K562 (cell line): ENCODE measurements around the gene PDGFRA. TPM values are rescaled to one million over a fixed set of nuclear protein-coding genes. Genes with fewer than 3 reads are reported as not detected.
"Not testable (repeated sequence)": the region's sequence is repeated elsewhere in the genome, so short reads cannot be mapped to it uniquely, and the experiment has no call there.

Experiments used
- ATAC-seq: fragments of 200-7000 bp; cut with Tn5 transposase; 3 replicates; pipeline ENCODE4 v1.9.1; 2020; ENCODE audit warnings: moderate library complexity
- BruUV-seq: library from RNA; stranded (reverse); fragments of 400-500 nt; replicated peaks from 2 replicates; lab custom pipeline; 2021; lab: Mats Ljungman, UMichigan
- CTCF ChIA-PET: fragments of 300-600 bp; formaldehyde crosslinking; extraction: SDS; loops from one replicate; lab custom pipeline; 2021; ENCODE audit warnings: low intra/inter-chr PET ratio; lab: Yijun Ruan, JAX
- POLR2A ChIA-PET: fragments of 300-600, 350-650 bp; sonication (Branson Sonifier 250); formaldehyde crosslinking; extraction: SDS; loops from one replicate; lab custom pipeline; 2021; ENCODE audit warnings: antibody characterized with exemption, inconsistent platforms; lab: Yijun Ruan, JAX
- DNase-seq, 4 experiments: peaks; one replicate each; pipeline versions ENCODE4 v3.0.0 to v3.0.0-alpha.2; 2011 to 2018; ENCODE audit warnings: low spot score in 3 of 4, mixed read lengths in 3 of 4; ENCODE audit errors: extremely low read depth in 1 of 4
- FAIRE-seq: peaks from 2 replicates; lab custom pipeline; 2011; peaks lifted over from hg19 to GRCh38; lab: Jason Lieb, UNC
- H2AFZ ChIP-seq: 2 replicates; pipeline ENCODE4 v1.6.0; 2011; ENCODE audit warnings: low read depth, low read length, control low read depth, inconsistent platforms
- H3K27ac ChIP-seq: fragments of 200-600 bp; 3 replicates; pipeline ENCODE4 v1.8.0; 2011; ENCODE audit warnings: low read depth, mild to moderate bottlenecking, control low read depth, inconsistent platforms, low read length, moderate library complexity, mixed read lengths; ENCODE audit errors: extremely low read depth
- H3K27me3 ChIP-seq, 2 experiments: fragments of 300-600 bp in 1 of 2; 2 replicates in 1 of 2; 3 replicates in 1 of 2; pipeline versions ENCODE4 v1.6.0 to v1.8.0; 2011; ENCODE audit warnings: inconsistent platforms in 2 of 2, low read length in 2 of 2, mild to moderate bottlenecking in 1 of 2, mixed read lengths in 1 of 2, moderate library complexity in 1 of 2; ENCODE audit not compliant: control insufficient read depth in 2 of 2, insufficient read depth in 2 of 2
- H3K36me3 ChIP-seq: fragments of 300-600 bp; 3 replicates; pipeline ENCODE4 v1.8.0; 2011; ENCODE audit warnings: mild to moderate bottlenecking, low read length, inconsistent platforms; ENCODE audit not compliant: control insufficient read depth, insufficient read depth
- H3K4me1 ChIP-seq, 2 experiments: fragments of 200-600 bp in 1 of 2; replicated peaks in 1 of 2; 2 replicates in 1 of 2; 3 replicates in 1 of 2; pipeline versions ENCODE4 v1.5.1 to v1.8.0; 2011; ENCODE audit warnings: inconsistent platforms in 2 of 2, low read length in 2 of 2, mild to moderate bottlenecking in 1 of 2, mixed read lengths in 1 of 2, moderate library complexity in 1 of 2; ENCODE audit not compliant: control insufficient read depth in 2 of 2, insufficient read depth in 2 of 2
- H3K4me2 ChIP-seq: 2 replicates; pipeline ENCODE4 v1.6.1; 2011; ENCODE audit warnings: low read length, control low read depth, inconsistent platforms, mixed read lengths; ENCODE audit not compliant: insufficient read depth
- H3K4me3 ChIP-seq: fragments of 200-600 bp; sonication (generic), shearing (Covaris generic); 2 replicates; pipeline ENCODE4 v1.5.1; 2016; ENCODE audit warnings: control low read depth, inconsistent platforms
- H3K79me2 ChIP-seq: fragments of 200-600 bp; 3 replicates; pipeline ENCODE4 v1.8.0; 2011; ENCODE audit warnings: low read length, inconsistent platforms; ENCODE audit not compliant: control insufficient read depth, insufficient read depth
- H3K9ac ChIP-seq, 2 experiments: 2 replicates each; pipeline versions ENCODE4 v1.6.0 to v1.6.1; 2011; ENCODE audit warnings: low read depth in 2 of 2, low read length in 2 of 2, control low read depth in 1 of 2, inconsistent platforms in 1 of 2, mild to moderate bottlenecking in 1 of 2, mixed read lengths in 1 of 2; ENCODE audit not compliant: insufficient read depth in 1 of 2
- H3K9me1 ChIP-seq: one replicate; pipeline ENCODE4 v1.6.0; 2011; ENCODE audit warnings: inconsistent platforms, mild to moderate bottlenecking, low read length, moderate library complexity; ENCODE audit not compliant: control insufficient read depth, insufficient read depth
- H3K9me3 ChIP-seq: replicated peaks from 2 replicates; pipeline ENCODE4 v1.5.1; 2011; ENCODE audit warnings: low read depth, low read length, inconsistent platforms; ENCODE audit not compliant: control insufficient read depth, insufficient read depth
- H4K20me1 ChIP-seq: replicated peaks from 2 replicates; pipeline ENCODE4 v1.6.1; 2011; ENCODE audit warnings: low read length, inconsistent platforms, mixed read lengths; ENCODE audit not compliant: control insufficient read depth, insufficient read depth
- HDAC6 ChIP-seq: IDR thresholded peaks from 2 replicates; pipeline ENCODE4 v1.6.1; 2012; ENCODE audit warnings: low read depth, mild to moderate bottlenecking, control low read depth, inconsistent platforms, low read length, moderate library complexity
- NFIC ChIP-seq: fragments of 450-650 bp; IDR thresholded peaks from 2 replicates; pipeline ENCODE4 v1.6.1; 2017; ENCODE audit warnings: mild to moderate bottlenecking, inconsistent platforms
- ZC3H11A ChIP-seq: IDR thresholded peaks from 2 replicates; pipeline ENCODE4 v1.6.1; 2012; ENCODE audit warnings: low read depth, low read length, improper control_type of control experiment
- WGBS: fragments of 100-300 bp; shearing (Covaris generic); methylation state at CpG from one replicate; pipeline ENCODE4 v1.1.6; 2016; ENCODE audit warnings: low coverage, mixed read lengths; ENCODE audit not compliant: insufficient coverage; ENCODE audit errors: missing lambda C conversion rate; 5-methylcytosine and 5-hydroxymethylcytosine counted together
- in situ Hi-C: fragments of 300-500 bp; cut with MboI; formaldehyde crosslinking; loops from 4 replicates; pipeline ENCODE4 v1.15.0; 2018; ENCODE audit warnings: inconsistent platforms, mixed read lengths
- intact Hi-C: fragments of 100-400 bp; cut with micrococcal nuclease; formaldehyde crosslinking; loops from 2 replicates; pipeline ENCODE4 v1.14.2; 2022
- polyA plus RNA-seq, 8 experiments: library from polyadenylated mRNA; depleted of rRNA in 4 of 8; stranded (reverse) in 5 of 8; unstranded in 3 of 8; fragments of >200 nt; fragmentation: Nextera tagmentation in 2 of 8; fragmentation: Illumina TruSeq in 1 of 8; extraction: Ambion mirVana in 2 of 8; extraction: Trizol in 1 of 8; gene quantifications; 2 replicates each; pipeline versions ENCODE4 v1.2.1 to v1.2.3, GENCODE V29; 2011 to 2014; ENCODE audit warnings: inconsistent platforms in 1 of 8, missing spikeins in 1 of 8
- total RNA-seq, 7 experiments: library from RNA; depleted of rRNA in 6 of 7; stranded (reverse); fragments of >200 nt in 6 of 7; fragmentation: Illumina TruSeq in 2 of 7; extraction: Trizol in 2 of 7; gene quantifications; 2 replicates each; pipeline versions ENCODE4 v1.2.1 to v1.2.3, GENCODE V29; 2011 to 2021; ENCODE audit warnings: low replicate concordance in 1 of 7

Gene PDGFRA
- total and polyA plus RNA-seq, 9 of the 15 experiments (the other 6 are each of a cell fraction or from before 2014, with no cell fraction given), result 0.40 TPM; not detected in 8

GRCh38 chr4:54337009-54337408, 107.9 kb downstream of the PDGFRA start:
- intact Hi-C loops, result no loop called here
- Histone ChIP-seq H2AFZ (no peak overlapping the region), H3K79me2 (no peaks in the 10 kb centered on the region)
- 2% methylated on average over 4 of the region's 4 CpGs for WGBS
- in situ Hi-C loops, result no loop called here
- no peak for TF ChIP-seq HDAC6
- TF ChIP-seq ZC3H11A, result no peak
- TF ChIP-seq, all 486 proteins: peak for 0
- CTCF ChIA-PET, result no interaction called here
- DNase-seq (no peak), ATAC-seq (no peak), FAIRE-seq (no peak)
- peaks cover 4 to 19% of the 10 kb centered on the region in 2 experiments; a peak in 4 of 5 replicates for H3K27me3 ChIP-seq
- H3K9ac ChIP-seq, result no peak overlapping the region
- POLR2A ChIA-PET, result interaction anchor here (0.6 kb wide), 1 partner anchor 432 kb away, joined by 3 read pairs; no protein-coding TSS in a partner anchor
- H3K27ac ChIP-seq, result no peak overlapping the region
- H3K9me1 ChIP-seq, result no peaks in the 10 kb centered on the region
- H3K4me1 ChIP-seq, result no peaks in the 10 kb centered on the region
- no peak overlapping the region for H3K4me3 ChIP-seq
- no peaks in the 10 kb centered on the region for H3K9me3 ChIP-seq
- H3K36me3 ChIP-seq, result no peaks in the 10 kb centered on the region
- H4K20me1 ChIP-seq, result no peaks in the 10 kb centered on the region
- H3K4me2 ChIP-seq, result no peak overlapping the region
- BruUV-seq, result no TSS peak

- H3K36me3 ChIP-seq, ATAC-seq, H3K79me2 ChIP-seq, H3K9ac ChIP-seq, H3K4me2 ChIP-seq, POLR2A ChIA-PET, H4K20me1 ChIP-seq, H3K27ac ChIP-seq, FAIRE-seq, H3K9me3 ChIP-seq, in situ Hi-C loops, H3K4me3 ChIP-seq, intact Hi-C loops, DNase-seq, BruUV-seq, CTCF ChIA-PET, H2AFZ ChIP-seq, H3K4me1 ChIP-seq, H3K9me1 ChIP-seq: not testable (repeated sequence)
- H3K27me3 ChIP-seq, result peaks cover 4 to 19% of the 10 kb centered on the region in 2 experiments; a peak in 4 of 5 replicates
- 0% methylated on average over 3 of the region's 3 CpGs for WGBS
- TF ChIP-seq NFIC, result peak; percentile 32; the same call in 1 of the 2 replicates
These were observed 113.0 kb downstream of the PDGFRA start for GRCh38 chr4:54342067-54342466.

Other genes with a start within 250 kb of the PDGFRA start
- gene CHIC2, start 164.7 kb upstream of the PDGFRA start, total RNA-seq (2014; rRNA removed), result 24.8 and 25.1 TPM in 2 replicates
- 12.3 and 13.7 TPM in 2 replicates for gene CHIC2, start 164.7 kb upstream of the PDGFRA start, total RNA-seq (2014; rRNA removed; fragmentation: Illumina TruSeq; extraction: Trizol)
- 12.1 and 12.4 TPM in 2 replicates for gene CHIC2, start 164.7 kb upstream of the PDGFRA start, total RNA-seq (2015; rRNA removed; fragmentation: Illumina TruSeq; extraction: Trizol)
- gene CHIC2, start 164.7 kb upstream of the PDGFRA start, total RNA-seq (2021), result 12.0 and 14.0 TPM in 2 replicates
- 5.7 and 7.1 TPM in 2 replicates for gene CHIC2, start 164.7 kb upstream of the PDGFRA start, polyA plus RNA-seq (2011; rRNA removed)
- gene CHIC2, start 164.7 kb upstream of the PDGFRA start, polyA plus RNA-seq (2014; fragmentation: Illumina TruSeq; extraction: Trizol), result 9.1 and 10.7 TPM in 2 replicates
- gene CHIC2, start 164.7 kb upstream of the PDGFRA start, polyA plus RNA-seq (2014; fragmentation: Nextera tagmentation; extraction: Ambion mirVana), result 1 to 10 TPM in 1 of 2 experiments, under 1 TPM in 1; 0.89 to 1.5 TPM
- gene CHIC2, start 164.7 kb upstream of the PDGFRA start, polyA plus RNA-seq (2014; rRNA removed), result 10.5 and 14.8 TPM in 2 replicates
- gene GSX2, start 129.1 kb upstream of the PDGFRA start, total RNA-seq (2014; rRNA removed), result not detected in 2 replicates
- gene GSX2, start 129.1 kb upstream of the PDGFRA start, total RNA-seq (2014; rRNA removed; fragmentation: Illumina TruSeq; extraction: Trizol), result not detected in 2 replicates
- gene GSX2, start 129.1 kb upstream of the PDGFRA start, total RNA-seq (2015; rRNA removed; fragmentation: Illumina TruSeq; extraction: Trizol), result not detected in 2 replicates
- gene GSX2, start 129.1 kb upstream of the PDGFRA start, total RNA-seq (2021), result not detected in 2 replicates
- not detected in 2 replicates for gene GSX2, start 129.1 kb upstream of the PDGFRA start, polyA plus RNA-seq (2011; rRNA removed)
- not detected in 2 replicates for gene GSX2, start 129.1 kb upstream of the PDGFRA start, polyA plus RNA-seq (2014; fragmentation: Illumina TruSeq; extraction: Trizol)
- not detected for gene GSX2, start 129.1 kb upstream of the PDGFRA start, polyA plus RNA-seq (2014; fragmentation: Nextera tagmentation; extraction: Ambion mirVana)
- gene GSX2, start 129.1 kb upstream of the PDGFRA start, polyA plus RNA-seq (2014; rRNA removed), result not detected in 2 replicates